AG10803 (cell line): ENCODE measurements around the gene ZNF576.

Experiments
- DNase-seq: peaks from one replicate; pipeline ENCODE4 v3.0.0; 2010; ENCODE audit warnings: low read depth
- H3K4me3 ChIP-seq: 2 replicates; pipeline ENCODE4 v1.5.1; 2011; ENCODE audit warnings: mild to moderate bottlenecking, low read length, control low read depth
- CTCF ChIP-seq: conservative IDR thresholded peaks from 2 replicates; pipeline ENCODE4 v1.5.1; 2011; ENCODE audit warnings: mild to moderate bottlenecking, low read length, control low read depth, inconsistent platforms

The ZNF576 gene

GRCh38 chr19:43623889-43624670 lies 27.7 kb downstream of the ZNF576 start:
- no peak for DNase-seq
- no peak overlapping the region for H3K4me3 ChIP-seq

GRCh38 chr19:43624933-43625332 lies 28.5 kb downstream of the ZNF576 start:
- no peak for DNase-seq

More at GRCh38 chr19:43623889-43624670, 27.7 kb downstream of the ZNF576 start:
- no peak for TF ChIP-seq CTCF

GRCh38 chr19:43625918-43626579 lies 29.7 kb downstream of the ZNF576 start:
- H3K4me3 ChIP-seq = no peak overlapping the region
- no peak for DNase-seq
- no peak for TF ChIP-seq CTCF

More at GRCh38 chr19:43624933-43625332, 28.5 kb downstream of the ZNF576 start:
- H3K4me3 ChIP-seq = no peak overlapping the region
- TF ChIP-seq CTCF = no peak

GRCh38 chr19:43626838-43627237 lies 30.4 kb downstream of the ZNF576 start:
- no peak for TF ChIP-seq CTCF
- no peak for DNase-seq
- H3K4me3 ChIP-seq = no peak overlapping the region

- DNase-seq = no peak
- no peak for TF ChIP-seq CTCF
- H3K4me3 ChIP-seq = no peak overlapping the region
Observed at GRCh38 chr19:43628646-43629326, 32.4 kb downstream of the ZNF576 start.

GRCh38 chr19:43631491-43631890 lies 35.1 kb downstream of the ZNF576 start:
- H3K4me3 ChIP-seq = no peak overlapping the region
- DNase-seq = no peak
- TF ChIP-seq CTCF = no peak
